Activated CD8-positive, alpha-beta memory T cell treated with anti-CD3 and anti-CD28 coated beads, Interleukin-2, amount 50 U/mL, for 24 hours (primary cell): ENCODE measurements around the gene COPG2.
"Not testable (repeated sequence)": the region's sequence is repeated elsewhere in the genome, so short reads cannot be mapped to it uniquely, and the experiment has no call there.

Source experiments
- DNase-seq: peaks from one replicate; pipeline ENCODE4 v3.0.0-alpha.2; 2020; ENCODE audit errors: extremely low read depth

The COPG2 gene

GRCh38 chr7:130668258-130669084 is at the start of gene COPG2:
Gene COPG2, minus strand, starts transcription at chr7:130668748. Its CDS starts 80 bp downstream, at chr7:130668668.
- peak; percentile 34 for DNase-seq

DNA sequence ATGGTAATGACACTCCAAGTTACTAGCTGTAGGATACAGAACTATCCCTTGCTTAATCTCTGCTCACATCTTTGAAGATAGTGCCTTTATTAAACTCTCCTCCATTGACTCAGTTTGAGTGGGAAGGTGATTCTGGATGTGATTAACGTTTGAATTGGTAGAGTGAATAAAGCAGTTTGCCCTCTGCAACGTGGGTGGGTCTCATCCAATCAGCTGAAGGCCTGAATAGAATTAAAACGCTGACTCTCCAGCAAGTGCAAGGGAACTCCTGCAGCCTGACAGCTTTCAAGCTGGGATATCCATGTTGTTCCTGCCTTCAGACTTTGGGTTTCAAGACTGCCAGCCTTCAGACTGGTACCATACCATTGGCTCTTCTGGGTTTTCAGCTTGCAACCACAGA is 43.9 kb upstream of the COPG2 start:
- no peak for DNase-seq

DNA sequence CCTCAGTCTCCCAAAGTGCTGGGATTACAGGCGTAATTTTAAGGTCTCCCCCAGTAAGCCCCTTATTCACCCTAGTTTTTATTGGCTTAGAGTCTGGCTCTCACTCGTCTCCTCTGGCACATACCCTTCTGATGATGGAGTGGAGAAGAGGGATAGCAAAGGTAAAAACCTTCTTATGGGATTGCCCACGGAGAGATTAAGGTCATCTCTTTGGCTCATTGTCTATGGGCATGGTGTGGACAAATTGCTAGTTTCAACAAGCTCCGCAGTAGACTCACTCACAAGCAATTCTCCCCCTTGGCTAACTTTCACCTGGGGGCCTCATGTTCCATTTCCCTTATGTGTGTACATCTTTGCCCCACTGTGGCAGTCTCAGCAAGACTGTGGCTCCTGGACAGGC is 40.2 kb upstream of the COPG2 start:
- DNase-seq = no peak

- DNase-seq = no peak
Measured at GRCh38 chr7:130708001-130708400, 39.5 kb upstream of the COPG2 start.

- DNase-seq = no peak
Measured at GRCh38 chr7:130703851-130704250, 35.3 kb upstream of the COPG2 start.

DNA sequence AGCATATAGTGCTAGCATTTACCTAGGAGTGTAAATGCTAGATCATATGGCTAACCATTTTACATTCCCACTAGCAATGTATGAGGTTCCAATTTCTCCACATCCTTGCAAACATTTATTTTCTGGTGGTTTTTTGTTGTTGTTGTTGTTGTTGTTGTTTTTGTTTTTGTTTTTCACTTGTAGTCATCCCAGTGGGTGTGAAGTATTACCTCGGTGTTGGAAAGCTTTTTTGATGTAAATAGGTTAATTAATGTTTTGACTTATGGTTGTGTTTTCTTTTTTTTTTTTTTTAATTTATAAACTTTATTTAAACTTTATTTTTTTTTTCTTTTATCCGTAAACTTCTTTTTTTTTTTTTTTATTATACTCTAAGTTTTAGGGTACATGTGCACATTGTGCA is 33.1 kb upstream of the COPG2 start:
- no peak for DNase-seq

DNA sequence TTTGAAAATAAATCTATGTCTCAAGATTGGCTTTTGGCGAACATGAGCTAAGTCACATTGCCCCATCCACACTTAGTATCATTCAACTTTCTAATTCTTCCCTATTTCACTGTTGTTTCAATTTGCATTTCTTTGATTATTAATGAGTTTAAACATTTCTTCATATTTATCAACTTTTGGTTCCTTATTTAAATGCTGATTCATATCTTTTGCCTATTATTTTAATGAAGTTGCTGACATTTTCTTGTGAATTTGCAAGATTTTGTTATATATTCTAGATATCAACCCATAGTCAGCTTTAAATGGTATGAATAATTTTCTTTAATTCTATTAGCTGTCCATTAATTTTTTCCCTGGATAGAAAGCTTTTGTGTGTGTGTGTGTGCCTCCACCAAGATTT is 32.2 kb upstream of the COPG2 start:
- DNase-seq = no peak

- no peak for DNase-seq
Measured at GRCh38 chr7:130699686-130700085, 31.1 kb upstream of the COPG2 start.

- no peak for DNase-seq
Measured at GRCh38 chr7:130697820-130698219, 29.3 kb upstream of the COPG2 start.

DNA sequence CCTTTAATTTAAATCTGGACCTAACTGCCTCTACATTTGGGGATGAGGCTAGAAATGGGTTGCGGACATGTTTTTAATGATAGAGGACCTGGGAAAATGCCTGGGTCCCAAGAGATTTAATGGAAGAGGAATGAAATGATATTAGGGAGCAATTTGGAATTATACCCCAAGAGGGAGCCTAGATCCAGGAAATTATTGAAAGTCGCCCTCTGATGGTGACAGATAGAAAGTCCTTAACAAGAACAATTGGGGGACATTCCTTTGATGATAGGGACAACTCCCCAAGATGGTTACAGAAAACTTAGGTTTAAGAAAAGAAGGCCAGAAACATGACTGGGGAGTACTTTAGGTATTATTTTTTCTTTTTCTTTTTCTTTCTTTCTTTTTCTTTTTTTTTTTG is 27.3 kb upstream of the COPG2 start:
- DNase-seq = no peak

DNA sequence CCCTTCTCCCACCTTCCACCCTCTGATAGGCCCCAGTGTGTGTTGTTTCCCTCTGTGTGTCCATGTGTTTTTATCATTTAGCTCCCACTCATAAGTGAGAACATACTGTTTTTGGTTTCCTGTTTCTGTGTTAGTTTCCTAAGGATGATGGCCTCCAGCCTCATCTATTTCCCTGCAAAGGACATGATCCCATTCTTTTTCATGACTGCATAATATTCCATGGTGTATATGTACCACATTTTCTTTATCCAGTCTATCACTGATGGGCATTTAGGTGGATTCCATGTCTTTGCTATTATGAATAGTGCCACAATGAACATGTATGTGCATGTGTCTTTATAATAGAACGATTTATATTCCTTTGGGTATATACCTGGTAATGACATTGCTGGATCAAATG is 23.8 kb upstream of the COPG2 start:
- not testable (repeated sequence) for DNase-seq

DNA sequence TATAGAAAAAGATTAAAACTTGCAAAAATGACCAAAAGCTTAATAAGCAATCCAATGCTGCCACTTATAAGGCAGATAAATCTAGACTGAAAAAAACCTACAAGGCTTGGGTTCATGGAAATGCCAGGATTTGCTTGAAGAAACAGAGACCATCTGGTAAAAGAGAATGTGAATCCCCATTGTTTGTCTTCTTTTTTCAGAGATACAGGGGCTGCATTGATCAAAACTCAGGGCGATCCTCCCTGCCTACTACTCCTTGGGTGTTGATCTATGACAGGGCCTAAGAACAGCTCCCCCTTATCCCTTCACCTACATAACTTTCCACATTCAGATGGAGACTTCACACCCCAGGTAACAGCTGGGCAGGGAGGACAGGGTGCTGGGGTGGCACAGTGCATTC is 21.1 kb upstream of the COPG2 start:
- DNase-seq = no peak

- DNase-seq = no peak
Measured at GRCh38 chr7:130683026-130683425, 14.5 kb upstream of the COPG2 start.

GRCh38 chr7:130674456-130674855 is 5.9 kb upstream of the COPG2 start:
- DNase-seq = no peak

DNA sequence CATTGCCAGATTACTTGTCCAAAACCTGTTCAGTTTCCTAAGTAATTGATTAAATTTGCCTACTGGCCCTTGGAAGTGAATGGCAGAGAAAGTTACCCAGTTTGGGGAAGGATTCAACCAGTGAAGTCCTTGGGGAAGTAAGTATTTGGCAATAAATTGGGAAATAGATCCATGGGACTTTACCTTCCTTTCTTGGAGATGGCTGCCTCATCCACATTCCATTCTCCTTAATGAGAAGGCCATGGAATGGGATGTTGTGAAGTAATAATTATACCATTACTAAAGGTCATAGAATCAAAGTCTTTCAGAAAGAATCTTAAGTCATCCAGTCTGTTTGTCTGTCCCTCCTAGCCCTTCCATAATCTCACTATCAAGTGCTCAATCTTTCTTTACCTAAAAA is 4.5 kb upstream of the COPG2 start:
- DNase-seq = no peak

GRCh38 chr7:130672146-130672545 is 3.6 kb upstream of the COPG2 start:
- DNase-seq = no peak

DNA sequence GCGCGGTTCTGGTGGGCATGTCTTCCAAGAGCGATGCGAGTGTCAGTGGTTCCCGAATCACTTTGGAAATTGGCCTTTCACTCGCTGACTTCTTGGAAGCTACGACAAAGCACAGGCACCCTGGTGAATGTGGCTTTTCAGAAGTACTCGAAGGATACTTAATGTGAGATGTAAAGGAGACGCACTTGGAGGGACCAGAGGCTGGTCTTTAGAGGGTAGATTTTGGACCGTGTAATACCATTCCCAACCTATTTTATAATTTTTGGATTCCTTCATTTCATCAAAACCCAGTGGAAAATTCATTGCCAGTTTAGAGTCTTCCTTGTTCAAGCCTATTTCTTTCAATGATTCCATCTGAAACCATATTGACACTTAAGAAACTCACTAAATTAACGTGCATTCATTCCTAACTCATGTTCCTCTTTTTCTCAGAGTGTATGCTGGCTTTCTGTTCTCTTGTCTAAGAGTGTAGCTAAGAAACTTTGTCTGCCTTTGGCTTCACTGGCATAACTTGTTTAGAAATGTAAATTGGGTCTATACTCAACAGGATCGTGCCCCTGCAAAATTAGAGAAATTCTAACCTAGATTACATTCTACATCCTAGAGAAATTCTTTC is 645 bp upstream of the COPG2 start:
- no peak for DNase-seq

DNA sequence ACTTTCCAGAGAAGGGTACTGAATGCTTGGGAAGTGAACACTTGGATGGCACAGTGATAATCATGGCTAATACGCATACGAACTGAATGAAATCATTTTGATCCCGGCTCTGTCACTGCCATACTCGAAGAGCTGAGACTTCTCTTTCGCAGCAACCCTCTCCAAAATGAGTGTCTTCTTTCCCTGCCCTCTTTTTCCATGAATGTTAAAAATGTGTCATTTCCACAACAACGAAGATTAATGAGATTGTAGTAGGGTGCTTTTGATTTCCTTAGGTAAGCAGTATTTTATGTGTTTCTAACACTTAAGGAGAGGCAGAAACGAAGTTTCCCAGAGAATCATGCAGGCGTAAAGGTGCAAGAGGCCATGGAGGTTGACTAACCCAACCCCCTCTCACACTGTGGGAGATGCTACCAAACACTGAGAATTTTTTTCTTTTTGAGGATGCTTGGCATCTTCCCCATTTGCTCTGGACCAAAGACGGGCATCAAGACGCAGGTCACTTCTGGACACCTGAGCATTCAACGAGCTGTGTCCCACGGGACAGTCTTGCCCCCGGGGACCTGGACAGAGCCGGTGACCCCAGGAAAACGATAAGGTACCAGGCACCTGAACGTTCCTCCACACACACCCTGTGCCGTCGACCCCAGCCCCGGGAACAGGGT is 823 bp downstream of the COPG2 start:
- DNase-seq = no peak

DNA sequence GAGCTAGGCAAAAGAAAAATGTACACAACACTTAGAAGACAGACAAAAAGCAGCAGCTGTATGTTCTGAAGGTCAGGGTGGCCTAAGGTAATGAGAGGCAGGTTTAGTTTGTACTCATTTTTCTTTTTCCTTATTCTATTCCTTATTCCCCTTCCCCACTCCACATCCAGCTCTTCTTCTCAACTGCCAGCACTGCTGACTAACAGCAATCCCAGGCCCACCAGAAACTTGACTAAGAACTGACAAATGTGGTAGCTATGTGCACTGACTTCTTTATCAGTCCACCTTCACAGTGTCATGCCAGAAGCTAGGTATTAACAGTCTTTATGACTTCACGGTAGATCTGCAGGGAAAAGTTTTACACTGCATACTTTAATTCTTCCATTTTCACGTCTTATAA is 6.1 kb downstream of the COPG2 start:
- no peak for DNase-seq

DNA sequence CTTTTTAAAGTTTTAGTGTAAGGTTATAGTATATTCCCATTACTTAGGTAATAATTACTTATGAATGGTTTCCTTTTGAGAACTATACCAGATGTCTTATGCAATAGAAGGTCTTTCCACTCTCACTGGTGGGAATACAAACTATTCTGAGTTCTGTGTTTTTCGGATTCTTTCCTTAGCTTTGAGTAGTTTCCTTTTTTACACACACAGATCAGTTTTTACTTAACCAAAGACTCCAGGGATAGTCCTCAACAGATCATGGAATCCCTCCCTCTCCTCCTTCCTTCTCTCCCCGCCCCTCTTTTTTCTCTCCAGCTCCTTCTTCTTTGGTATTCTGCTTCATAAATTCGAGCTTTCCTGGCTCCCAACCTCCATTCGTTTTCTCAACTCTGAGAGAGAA is 13.3 kb downstream of the COPG2 start:
- no peak for DNase-seq

DNA sequence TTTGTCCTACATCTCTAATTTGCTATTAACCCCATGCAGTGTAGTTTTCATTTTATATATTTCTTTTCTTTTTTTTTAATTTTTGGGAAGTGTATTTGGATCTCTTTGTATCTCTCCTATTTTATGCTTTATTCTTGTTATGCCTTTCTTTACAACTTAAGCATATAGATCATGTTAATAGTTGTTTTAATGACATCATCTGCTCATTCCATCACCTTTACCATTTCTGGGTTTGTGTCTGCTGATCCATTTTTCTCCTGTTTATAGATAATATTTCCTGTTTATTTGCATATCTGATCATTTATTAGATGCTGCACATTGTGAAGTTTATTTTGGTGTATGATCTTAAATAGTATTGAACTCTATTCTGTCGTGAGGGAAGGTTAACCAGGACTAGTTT is 13.7 kb downstream of the COPG2 start:
- no peak for DNase-seq

- no peak for DNase-seq
Measured at GRCh38 chr7:130650611-130651120, 17.9 kb downstream of the COPG2 start.
